HUDEP-2 (cell line): ENCODE results near the gene SLC6A7.
"Not testable (repeated sequence)": the region's sequence is repeated elsewhere in the genome, so short reads cannot be mapped to it uniquely, and the experiment has no call there.

Source experiments
- DNase-seq, 76 experiments: peaks; one replicate each; lab custom pipeline; 2025; ENCODE audit not compliant: unreplicated experiment in 76 of 76; lab: John Stamatoyannopoulos, UW

The SLC6A7 gene

DNA sequence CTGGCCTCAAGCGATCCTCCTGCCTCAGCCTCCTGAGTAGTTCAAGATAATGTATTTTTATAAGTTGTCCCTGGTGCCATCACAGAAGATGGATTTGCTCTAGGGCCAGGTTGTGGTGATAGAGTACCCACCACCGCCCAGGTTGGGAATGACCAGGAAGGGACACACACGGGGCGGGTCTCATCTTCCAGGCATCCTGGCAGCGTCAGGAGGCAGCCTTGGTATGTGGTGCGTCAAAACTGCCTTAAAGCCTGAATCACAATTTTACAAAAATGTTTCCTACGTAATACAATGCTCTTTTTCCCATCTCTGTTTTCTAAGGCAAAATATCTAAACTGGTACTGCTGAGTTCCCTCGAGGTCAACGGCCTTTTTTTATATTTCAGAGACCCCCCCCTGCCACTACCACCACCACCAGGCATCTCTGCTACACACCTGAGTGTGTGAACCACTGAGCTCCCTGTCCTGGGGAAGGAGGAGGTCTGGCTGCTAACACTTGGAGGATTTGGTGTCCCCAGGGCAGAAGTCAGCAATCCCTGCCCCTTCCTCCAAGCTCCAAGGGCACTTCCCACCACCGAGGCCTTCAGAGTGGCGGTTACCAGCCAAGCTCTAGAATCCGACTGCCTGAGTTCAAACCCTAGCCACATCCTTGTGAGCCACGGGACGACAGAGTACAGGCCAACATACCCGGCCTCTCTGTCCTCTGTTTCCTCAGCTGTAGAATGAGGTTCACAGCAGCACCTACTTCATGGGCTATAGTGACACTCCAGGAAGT, 47.3 kb downstream of the SLC6A7 start:
- DNase-seq: no peak

DNA sequence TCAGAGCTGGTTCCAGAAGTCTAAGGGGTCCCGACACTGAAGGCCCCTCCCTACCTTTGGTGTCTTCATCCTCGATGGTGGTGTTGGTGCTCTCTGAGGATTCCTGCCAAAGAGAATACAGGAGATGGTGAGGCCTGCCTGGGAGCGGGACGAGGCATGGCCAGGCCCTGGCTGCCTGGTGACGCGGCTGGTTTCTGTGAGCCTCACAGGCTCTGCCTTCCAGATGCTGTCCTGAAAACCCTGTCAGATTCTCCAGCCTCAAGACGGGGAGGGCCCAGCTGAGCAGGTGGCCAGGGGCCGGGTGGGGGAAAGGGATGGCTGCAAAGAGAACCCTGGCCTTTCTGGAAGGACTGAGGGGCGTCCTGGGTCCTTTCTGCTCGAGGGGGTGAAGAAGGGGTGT, 48.8 kb downstream of the SLC6A7 start:
- no peak for DNase-seq

DNA sequence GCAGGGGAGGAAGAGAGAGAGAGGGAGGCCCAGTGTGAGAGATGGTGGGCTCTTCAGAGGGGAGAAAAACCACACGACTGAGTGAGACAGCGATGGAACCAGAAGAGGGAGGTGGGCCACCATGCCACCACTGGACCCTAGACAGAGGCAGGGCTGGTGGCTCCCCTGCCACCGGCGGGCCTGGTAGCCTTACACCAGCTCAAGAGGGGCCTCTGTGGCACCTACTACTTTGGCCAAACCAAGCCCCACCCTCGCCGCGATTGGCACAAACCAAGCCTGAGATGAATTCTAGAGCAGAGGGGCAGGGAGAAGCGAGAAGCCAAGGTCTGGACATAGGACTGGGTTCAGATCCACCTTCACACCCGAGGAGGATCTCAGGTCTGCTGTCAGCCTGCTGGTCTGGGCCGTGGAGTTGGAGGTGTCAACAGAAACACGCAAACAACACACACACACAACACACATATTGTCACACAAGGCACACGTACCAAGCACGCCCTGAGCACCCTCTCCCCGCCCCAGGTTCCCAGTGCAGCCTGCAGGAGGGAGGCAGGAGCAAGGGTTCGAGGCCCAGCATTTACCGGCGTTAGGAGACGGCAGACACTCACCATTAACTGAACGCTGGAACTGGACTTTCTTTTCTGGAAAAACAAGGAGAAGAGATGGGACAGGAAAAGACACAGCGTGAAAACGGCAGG, 49.4 kb downstream of the SLC6A7 start:
- no peak for DNase-seq

DNA sequence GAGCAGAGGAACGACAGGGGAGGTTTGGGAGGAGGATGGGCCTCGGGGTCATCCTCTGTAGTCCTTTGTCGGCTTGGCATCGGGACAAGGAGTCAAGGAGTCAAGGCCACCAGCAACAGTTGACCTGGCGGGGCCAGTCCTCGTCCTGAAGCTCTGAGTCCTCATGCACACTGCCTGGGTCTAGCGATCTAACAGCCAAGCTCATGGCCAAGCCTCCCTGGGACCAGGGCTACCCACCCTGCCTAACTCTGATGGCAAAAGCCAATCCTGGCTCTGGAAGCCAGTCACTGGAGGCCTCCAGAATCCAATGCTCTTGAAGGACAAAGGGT, 49.9 kb downstream of the SLC6A7 start:
- DNase-seq: no peak

DNA sequence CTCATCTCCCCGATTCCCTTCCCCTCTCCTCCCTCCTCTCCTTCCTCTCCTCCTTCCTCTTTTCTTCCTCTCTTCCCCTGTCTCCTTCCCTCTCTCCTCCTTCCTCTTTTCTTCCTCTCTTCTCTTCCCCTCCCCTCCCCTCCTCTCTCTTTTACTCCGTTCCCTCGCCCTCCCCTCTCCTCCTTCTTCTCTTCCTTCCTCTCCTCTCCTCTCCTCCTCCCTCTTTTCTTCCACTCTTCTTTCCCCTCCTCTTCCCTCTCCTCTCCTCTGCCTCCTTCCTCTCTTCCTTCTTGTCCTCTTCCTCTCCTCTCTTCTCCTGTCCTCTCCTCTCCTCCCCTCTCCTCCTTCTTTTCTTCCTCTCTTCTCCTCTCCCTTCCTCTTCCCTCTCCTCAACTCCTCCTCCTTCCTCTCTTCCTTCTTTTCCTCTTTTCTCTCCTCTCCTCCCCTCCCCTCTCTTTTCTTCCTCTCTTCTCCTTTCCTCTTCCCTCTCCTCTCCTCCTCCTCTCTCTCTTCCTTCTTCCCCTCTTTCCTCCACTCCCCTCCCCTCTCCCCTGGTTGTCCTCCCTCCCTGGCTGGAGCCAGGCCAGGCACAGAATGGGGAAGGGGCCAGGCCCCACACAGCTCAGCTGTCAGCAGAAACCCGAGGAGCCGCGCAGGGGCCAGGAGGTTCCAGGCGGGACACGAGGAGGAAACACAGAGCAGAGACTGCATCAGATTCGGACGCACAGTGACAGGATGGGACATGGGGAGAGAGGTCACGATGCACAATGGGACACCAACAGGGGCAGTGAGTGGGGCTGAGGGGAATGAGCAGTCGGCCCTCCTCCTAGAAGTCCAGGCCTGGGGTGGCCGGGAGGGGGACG, 51.7 kb downstream of the SLC6A7 start:
- DNase-seq: no peak

DNA sequence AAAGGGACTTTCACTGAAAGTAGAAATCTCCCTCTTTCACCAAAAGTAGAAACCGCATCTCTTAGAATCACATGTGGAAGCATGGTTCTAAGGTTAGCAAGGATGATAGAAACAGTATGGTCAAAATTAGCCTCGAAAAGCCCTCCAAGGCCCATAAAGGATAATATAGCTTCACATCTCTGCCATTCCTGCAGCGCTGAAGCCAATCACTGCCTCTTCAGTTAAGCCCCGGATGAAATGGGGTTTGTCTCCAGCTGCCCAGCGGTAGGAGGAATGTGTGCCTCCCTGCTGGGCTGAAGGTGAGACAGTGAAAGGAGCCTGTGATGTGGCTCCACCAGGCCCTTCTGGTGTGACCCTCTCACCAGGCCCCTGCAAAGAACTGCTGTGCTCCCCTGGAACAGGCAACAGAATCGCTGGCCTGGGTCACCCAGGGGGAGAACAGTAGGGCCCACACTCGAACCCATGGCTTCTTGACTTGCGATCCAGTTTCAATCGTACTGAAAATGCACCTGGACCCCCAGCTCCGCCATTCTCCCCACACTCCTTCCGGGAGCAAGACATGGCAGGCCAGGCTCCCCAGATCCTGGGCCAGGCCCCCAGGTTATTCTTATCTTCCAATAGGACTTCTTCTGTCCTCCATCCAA, 52.5 kb downstream of the SLC6A7 start:
- DNase-seq: no peak

DNA sequence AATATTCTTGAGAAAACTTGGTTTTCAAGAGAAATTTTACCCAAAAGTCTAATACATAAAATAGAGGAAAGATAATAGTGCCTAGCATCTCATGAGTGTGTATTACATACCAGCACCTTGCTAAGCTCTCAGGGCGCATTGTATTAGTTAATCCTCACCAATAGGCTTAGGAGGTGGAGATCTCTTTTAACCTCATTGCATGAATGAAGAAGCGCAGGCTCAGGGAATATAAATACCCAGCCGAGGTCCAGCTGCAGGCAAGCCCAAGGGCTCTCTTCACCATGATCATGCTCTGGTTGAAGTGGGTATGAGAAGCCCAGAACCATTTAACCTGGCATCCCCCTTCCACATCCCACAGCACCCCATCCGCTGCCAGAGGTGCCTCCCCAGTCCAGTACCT, 53.7 kb downstream of the SLC6A7 start:
- DNase-seq: no peak

DNA sequence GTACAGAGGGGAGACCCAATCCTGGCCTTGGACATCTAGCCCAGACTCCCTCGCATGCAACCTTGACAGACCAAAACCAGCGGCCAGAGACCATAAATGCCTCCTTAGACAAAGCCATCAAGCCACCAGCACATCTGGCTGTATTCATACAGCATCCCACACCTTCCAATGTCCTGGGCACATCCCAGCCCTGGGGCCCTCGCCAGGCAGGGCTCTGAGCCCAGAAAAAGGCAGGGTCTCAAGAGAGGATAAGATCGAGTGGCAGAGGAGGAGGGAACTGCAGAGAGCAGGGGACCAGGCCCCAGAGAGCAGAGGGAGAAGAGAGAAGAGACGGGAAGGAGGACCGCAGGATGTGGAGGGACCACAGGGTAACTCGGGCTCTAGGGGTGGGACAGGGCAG, 54.3 kb downstream of the SLC6A7 start:
- DNase-seq: no peak

DNA sequence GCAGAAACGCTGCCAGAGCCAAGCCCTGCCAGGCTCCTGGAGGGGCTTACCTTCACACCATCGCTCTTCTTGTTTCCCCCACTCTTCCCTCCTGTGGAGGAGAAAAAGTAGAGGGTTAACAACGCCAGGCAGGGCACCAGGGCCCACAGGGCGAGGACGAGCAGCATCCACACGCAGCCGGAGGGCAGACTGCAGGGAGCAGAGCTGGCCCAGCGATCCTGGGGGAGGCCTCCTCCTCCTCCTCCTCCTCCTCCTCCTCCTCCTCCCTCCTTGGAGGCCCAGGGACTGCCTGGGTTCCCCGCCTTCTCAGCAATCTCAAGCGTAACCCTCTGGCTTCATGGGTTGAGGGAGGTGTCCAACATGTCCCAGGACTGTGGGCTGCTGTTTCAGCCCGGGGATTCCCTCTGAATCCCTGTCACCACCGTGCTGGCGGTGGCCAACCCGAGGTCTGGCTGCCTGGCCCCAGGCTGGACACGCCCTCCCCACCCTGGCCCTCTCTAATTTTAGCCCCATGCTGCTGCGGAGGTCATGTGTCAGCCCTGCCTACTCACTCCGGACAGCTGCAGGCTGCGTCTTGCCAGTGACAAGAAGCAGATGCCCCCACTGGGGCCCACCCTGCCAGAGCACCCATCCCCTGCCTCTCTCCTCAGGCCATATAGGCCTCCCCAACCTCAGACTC, 55.4 kb downstream of the SLC6A7 start:
- no peak for DNase-seq

DNA sequence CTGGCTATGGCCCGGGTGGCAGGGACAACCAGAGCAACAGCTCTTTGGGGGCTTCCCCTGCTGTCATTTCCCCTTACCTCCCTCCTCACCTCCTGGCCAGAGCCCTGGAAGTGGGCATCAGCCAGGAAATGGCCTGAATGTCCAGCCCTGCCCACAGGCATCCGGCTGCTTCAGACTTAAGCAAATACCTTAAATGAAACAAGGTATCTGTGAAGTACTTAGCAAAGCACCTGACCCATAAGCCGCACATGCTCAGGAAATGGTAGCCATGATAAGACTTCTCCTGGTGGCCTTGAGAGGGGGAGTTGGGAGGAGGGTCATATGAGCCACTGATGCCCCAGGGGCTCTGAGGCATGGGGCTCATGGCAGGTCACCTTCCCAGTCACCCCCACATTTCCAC, 55.9 kb downstream of the SLC6A7 start:
- DNase-seq: no peak

DNA sequence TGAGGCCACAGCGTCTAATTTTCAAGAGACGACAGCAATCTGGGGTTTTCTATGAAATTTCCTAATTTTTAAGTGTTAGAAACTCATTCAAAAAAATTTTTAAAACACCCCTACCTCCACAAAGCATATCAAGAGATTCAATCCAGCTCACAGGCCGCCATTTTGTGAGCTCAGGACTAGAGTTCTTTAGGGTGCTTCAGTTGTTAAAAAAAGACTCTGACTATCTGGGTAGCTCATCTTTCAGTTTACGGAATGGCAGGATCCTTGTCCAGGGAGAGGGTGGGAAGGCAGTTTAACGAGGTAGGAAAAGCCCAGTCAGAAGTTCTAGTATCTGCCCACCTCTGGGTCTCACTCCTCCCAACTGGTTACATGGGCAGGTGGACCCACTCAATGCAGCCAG, 56.6 kb downstream of the SLC6A7 start:
- no peak for DNase-seq

DNA sequence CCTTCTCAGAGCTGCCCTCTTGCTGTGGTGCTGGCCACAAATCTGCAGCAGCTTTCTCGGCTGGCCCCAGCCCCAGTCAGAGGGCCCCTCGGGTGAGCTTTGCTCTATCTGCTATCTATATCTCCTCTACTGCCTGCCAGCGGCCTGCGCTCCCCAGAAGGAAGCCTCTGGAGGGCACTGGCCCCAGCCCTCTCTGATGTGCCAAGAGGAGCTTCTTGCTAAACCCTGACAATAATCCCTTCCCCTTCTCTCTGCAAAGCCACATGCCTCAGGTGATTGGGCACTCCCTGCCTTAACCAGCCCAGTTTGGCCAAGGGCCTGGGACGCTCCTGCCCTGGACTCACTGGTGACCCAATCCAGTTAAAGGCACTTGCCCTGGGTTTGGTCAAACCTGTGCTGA, 57.0 kb downstream of the SLC6A7 start:
- no peak for DNase-seq

DNA sequence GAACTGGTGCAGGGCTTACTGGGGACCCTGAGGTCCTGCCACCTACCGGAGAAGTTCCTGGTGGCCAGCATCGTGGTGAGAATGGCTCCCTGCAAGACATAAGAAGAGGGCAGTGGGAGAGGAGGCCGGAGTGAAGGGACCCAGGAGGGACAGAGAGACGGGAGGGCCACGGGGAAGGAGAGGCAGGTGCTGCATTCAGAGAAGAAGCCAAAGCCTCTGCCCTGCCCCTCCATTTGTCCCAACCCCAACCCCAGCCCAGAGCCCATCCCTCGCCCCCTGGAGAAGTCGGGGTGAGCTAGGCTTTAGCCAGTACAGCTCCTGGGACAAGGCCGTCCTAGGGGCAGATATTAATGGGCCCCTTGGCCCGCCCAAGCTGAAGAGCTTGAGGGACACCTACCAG, 57.9 kb downstream of the SLC6A7 start:
- no peak for DNase-seq

DNA sequence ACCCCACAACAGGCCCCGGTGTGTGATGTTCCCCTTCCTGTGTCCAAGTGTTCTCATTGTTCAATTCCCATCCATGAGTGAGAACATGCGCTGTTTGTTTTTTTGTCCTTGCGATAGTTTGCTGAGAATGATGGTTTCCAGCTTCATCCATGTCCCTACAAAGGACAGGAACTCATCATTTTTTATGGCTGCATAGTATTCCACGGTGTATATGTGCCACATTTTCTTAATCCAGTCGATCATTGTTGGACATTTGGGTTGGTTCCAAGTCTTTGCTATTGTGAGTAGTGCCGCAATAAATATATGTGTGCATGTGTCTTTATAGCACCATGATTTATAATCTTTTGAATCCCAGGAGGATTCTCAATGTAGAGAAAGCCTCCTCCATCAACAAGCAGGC, 58.6 kb downstream of the SLC6A7 start:
- not testable (repeated sequence) for DNase-seq

DNA sequence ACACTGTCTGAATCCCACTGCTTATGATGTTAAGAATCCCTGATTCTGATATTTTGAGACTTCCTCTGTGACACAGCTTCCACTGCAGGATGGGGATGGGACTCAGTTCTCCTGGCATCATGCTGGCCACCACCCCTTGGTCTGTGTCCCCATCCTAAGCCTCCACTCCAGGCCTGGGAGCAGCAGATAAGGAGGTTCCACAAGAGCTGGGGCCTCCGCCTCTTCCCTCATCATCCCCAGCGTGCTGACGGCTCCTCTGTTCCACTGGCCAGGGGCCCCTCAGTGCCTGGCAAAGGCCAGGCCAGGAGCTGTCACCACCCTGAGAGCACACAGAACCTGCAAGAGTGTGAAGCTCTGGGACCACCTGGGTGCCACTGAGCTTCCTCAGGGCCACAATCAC, 59.1 kb downstream of the SLC6A7 start:
- no peak for DNase-seq

DNA sequence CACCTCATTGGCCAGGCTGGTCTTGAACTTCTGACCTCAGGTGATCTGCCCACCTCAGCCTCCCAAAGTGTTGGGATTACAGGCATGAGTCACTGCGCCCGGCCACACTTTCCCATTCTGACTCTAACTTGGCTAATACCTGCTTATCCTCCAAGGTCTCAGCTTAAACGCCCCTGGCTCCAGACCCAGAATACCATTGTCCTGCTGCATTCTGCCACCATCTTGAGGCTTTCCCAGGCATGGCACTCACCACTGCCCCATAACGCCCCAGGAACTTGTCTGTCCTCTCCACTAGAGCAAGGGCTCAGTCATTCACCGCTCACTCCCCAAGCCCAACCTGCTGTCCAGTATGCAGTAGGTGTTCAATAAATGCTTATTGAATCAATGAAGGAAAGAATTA, 59.9 kb downstream of the SLC6A7 start:
- no peak for DNase-seq

DNA sequence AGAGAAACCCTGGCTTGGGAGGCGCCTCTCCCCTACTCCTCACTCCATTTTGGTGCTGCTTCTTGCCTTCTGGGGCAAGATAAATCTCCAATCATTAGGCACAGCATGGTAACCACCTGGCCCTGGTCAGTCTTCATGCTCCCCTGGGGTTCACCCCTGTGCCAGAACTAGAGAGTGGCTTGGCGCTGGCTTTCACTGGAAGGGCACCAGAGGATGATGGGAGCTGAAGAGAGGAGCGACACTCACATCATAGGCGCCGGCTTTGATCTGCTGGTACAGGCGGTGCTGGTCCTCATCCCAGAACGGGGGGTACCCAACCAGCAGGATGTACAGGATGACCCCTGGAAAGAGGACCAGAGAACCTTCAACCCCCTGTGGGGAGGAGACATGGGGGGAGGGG, 61.6 kb downstream of the SLC6A7 start:
- no peak for DNase-seq

DNA sequence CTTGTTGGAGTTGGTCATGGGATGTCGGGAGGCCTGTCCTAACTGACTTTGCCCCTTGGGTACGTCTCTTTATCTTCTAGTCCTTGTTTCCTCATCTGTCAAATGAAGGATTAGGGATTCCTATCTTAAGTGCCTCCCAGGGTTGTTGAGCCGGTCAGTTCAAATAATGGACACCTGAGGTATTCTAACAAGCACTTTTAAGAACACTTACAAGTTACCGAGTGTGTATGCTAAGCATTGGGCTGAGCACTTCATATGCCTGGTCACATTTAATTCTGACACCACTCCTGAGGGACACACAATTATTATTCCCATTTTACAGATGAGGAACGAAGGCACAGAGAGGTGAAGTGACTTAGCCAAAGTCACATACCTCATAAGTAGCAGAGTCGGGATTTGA, 62.6 kb downstream of the SLC6A7 start:
- no peak for DNase-seq

DNA sequence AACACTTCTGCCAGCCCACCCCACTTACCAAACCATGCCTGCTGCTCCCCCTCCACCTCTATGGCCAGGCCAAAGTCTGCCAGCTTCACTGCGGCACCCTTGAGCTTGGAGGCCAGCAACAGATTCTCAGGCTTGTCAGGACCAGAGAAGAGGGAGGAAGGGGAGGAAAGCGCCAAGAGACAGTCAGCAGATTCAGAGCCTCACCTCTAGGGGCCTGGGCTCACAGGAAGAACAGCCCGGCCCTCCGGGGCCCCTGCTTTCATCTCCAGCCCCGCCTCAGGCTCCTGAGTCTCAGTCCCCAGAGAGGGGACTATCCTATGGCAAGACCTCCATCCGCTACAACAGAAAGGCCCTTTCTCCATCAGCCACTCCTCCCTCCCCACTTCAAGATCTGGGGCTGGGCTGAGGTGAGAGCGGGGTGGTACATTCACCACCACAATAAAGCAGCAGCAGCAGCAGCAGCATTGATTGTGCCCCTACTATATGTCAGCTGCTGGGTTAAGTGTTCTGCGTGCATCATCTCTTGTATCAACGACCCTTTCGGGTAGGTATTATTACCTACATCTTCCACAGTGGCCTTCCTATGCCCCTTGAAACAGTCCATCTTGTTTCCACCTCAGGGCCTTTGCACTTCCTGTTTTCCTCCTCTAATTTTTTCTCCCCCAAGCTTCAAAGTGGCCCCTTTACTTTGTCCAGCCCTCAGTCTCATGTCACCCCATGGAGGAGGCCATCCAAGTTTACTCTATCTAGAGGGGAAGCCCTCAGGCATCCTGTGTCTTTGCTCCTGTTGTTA, 63.8 kb downstream of the SLC6A7 start:
- no peak for DNase-seq

DNA sequence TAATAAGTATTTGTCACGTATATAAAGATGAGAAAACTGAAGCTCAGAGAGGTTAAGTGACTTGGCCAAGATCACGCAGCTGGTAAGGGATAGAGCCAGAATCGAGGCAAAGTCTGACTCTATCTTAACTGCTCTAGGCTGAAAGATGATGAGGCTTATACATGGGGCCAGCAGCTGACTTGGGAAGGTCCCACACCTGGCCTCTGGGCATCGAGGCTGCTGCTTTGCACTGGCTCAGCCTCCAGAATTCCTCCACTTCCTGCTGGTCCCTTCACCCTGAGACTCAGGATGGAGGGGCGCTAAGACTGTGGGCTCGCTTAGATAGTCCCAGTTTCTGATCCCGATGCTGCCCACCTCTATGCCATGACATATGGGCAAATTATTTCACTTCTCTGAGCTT, 64.5 kb downstream of the SLC6A7 start:
- no peak for DNase-seq
